ENCODE results near the gene DCUN1D2.

- TF ChIP-seq, protein P1, sequence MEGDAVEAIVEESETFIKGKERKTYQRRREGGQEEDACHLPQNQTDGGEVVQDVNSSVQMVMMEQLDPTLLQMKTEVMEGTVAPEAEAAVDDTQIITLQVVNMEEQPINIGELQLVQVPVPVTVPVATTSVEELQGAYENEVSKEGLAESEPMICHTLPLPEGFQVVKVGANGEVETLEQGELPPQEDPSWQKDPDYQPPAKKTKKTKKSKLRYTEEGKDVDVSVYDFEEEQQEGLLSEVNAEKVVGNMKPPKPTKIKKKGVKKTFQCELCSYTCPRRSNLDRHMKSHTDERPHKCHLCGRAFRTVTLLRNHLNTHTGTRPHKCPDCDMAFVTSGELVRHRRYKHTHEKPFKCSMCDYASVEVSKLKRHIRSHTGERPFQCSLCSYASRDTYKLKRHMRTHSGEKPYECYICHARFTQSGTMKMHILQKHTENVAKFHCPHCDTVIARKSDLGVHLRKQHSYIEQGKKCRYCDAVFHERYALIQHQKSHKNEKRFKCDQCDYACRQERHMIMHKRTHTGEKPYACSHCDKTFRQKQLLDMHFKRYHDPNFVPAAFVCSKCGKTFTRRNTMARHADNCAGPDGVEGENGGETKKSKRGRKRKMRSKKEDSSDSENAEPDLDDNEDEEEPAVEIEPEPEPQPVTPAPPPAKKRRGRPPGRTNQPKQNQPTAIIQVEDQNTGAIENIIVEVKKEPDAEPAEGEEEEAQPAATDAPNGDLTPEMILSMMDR (IDR thresholded peaks at IDR 0.05; ENCODE audit: low read depth, low read length, poor library complexity, severe bottlenecking), result no peak
- TF ChIP-seq EZH2phosphoT487 (IDR thresholded peaks at IDR 0.05; ENCODE audit: borderline replicate concordance, low read length), result no peak
These were observed 16.3 kb downstream of the DCUN1D2 start for GRCh38 chr13:113474179-113474578.
